DMS79 (cell line): ENCODE results near the gene RNF126.

ENCODE experiments used
- DNase-seq: peaks from one replicate; lab custom pipeline; 2025; lab: John Stamatoyannopoulos, UW

Gene RNF126

DNA sequence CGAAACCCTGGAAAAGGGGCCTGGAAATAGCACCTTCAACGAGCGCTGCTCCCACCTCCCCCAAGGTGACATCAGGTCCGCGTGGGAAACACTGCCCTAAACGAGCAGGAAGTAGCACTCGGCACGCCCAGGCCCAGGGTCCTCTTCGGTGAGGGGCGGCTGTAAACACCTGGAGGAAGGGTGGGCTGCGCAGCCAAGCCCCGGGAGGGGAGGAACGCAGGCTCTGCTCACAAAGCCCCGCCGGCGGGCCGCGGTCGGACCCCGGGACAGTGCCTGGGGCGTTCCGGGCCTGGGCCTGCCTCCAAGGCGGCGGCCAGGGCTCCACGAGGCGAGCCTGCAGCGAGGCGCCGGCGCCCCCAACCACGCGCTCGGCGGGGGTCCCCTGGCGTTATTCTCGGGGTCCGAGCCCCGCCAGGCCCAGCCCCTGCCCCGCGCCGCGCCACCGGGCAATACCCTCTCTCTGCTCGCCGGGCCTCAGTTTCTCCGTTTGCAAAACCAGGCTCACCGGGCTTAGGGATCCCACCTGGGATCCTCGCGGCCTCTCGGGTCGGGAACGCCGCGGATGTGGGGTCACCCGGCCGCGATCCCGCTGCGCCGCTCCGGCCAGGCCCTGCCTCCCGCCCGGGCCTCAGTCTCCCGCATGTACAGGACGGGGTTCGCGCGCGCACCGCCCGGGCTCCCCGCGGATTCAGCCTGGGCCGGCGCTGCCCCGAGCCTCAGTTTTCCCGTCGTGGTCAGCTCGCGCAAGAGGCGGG lies 630 bp downstream of the RNF126 start:
- DNase-seq = no peak

DNA sequence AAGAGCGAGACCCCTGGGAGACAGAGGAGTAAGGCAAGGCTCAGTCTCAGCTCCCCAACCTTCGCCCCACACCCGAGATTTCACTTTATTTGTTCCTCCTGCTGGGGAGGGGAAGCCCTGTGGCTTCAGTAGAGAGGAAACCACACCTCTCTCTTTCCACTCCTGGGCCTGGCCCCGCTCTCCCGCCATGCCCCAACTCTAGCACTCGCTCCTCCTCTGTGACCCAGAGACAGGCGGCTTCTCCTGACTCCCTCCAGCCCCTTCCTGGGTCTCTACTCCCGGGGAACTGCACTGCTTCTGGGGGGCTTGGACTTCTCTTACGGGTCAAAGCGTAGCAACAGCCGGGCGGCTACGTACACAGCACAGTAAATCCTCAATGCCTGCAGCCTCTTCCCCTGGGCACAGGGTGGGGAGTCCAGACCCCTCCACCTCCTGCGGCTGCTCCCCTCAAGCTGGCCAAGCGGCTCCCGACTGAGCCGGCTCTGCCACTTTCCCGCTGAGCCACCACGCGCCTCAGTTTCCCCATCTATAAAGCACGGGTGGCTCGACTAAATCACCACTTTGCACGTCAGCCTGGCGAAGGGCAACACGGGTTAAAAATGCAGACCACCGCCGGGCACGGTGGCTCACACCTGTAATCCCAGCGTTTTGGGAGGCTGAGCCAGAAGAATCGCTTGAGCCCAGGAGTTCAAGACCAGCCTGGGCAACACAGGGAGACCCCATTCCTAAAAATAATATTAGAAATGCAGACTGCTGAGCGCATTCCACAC lies 1.4 kb downstream of the RNF126 start:
- no peak for DNase-seq

DNA sequence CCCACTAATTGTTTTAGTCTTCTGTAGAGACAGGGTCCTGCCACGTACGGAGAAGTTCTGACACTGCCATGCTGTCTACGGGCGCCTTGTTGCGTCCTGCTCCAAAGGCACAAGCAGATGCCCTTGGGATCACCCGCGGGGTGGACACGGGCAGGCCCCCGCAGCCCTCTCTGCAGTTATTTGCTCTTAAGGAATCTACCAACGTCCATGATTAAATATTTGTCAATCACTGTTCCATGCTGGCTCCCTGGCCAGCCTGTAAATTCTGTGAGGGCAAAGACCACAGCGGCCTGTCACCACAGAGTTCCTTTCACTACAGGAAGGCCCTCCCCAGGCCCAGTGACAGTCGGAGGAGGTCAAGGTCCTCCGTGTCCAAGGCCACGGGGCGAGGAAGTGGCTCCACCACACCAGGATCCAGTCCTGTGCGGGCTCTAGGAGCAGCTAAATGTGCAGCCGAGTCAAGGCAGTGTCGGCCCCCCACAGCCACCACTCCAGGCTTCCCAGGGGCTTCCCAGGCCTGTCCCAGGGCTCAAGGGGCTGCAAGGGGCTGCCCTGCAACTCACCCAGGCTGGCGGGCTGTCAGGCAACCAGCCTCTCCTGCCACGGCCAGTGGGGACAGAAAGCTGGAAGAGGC lies 2.1 kb downstream of the RNF126 start:
- no peak for DNase-seq

DNA sequence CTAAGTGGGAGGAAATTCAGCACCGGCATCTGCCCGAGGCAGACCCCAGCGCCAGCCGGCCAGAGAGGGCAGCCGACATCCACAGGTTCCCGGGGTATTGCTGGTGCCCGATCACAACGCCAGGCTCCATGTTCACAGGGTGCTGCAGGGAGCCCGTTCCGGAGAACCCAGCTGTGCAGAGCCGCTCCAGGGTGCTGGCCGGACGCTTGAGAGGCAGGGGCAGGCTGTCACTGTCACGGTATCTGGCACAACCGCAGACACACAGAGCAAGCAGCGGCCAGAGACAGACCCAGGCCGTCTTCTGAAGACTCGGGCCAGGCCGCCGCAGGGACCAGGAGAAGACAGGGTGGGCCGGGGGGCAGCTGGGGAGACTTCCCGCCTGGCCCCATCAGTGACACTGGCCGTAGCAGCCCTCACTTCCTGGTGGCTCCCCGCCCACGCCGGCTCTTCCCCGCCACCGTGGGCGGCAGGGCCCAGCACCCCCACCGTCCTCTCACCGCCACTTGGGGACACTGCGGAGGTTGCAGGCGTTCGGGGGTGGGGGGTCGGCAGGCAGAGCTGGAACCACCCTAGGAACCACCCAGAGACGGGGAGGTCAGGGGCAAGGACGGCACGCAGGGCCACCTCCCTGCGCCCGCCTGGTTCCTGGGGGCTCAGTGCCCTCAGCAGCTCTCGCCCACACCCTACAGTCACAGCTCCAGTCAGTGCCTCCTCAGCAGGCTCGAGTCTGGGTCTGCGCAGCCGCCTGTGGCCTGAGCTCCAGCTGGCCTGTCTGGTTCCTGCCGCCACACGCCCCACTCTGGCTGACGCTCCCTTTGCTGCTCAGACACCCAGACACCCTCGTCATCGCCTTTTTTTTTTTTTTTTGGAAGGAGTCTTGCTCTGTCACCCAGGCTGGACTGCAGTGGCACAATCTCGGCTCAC lies 3.8 kb downstream of the RNF126 start:
- no peak for DNase-seq

DNA sequence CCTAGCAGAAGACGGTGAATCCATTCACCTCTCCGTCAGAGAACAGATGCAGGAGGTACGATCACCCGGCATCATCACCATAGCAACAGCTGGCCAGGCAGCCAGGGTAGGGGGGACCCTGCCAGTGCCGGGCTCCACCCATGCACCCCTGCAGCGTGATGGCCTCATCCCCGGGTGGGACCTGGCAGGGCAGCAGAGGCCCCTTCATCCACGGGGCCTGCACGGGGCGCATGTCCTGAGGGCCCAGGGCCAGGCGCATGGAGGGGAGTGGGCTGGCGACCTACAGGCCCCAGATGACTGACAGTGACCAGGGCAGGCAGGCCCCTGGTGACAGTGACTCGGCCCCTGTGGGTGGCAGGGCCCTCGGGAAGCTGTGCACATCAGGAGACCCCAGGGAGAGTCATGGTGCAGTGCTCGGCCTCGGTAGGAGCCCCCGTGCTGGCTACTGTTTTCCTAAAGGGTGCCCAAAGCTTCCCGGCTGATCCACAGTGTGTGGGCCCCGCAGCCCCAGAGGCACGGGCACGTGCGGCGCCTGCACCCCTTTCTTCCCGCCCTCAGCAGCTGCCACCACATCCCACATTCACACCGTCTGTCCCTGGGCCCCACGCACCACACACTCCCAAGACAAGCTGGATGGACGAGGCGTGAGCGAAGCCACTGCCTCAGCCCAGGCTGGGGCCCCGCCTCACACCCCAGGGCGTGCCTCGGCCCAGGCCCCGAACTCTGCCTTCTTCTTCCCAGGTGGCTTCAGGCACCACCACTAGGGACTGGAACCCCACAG lies 4.8 kb downstream of the RNF126 start:
- DNase-seq = no peak

DNA sequence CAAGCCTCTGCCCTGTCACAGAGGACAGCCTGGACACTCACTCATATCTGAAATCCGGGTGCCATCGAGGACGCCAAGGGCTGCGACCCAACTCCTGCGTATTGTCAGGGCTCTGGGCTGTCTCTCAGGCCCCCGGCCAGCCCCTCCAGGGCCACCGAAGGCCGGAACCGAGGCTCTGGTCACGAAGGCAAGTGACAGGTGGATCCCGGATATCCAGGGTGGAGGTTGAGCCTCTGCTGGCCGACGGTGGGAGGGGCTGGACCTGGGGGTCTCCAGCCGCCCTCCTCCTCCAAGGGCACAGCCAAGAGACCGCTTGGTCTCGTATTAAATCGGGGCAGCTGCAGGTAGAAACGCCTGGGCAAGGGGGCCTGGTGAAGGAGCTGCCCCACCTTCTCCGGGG lies 5.4 kb downstream of the RNF126 start:
- DNase-seq = no peak

DNA sequence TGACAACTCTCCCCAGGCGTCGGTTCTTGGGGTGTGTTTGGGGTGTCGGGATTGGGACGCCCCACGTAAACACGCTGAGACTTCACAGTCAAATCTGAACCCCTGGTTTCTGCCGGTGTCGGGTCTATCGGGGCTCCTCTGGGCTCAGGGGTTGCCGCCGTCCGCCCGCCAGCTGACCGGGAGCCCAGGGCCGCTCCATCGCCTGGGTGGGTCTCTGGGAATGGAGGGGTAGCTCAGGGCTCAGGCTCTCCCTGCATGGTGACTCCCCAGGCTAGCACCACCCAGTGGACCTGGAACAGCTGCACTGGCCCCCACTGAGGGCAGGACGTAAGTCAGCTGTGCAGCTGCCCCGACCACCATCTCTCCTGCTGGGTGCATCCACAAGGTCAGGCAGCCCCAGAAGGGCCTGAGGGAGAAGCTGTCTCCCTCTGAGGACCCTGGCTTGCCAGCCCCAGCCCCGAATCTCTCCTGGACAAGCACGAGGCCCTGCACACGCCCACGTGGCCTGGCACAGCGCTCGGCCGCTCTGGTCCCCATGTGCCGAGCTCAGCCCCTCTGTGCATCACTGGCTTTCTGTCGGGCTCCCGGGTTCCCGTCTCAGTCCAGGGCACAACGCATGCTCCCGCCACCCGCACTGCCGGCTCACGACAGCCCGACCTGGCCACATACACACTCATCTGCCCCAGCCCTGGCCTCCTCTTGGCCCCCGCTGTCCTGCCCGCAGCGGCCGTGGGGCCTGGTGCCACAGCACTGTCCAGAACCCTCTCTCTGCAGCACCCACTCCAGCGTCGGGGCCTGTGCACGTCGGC lies 6.1 kb downstream of the RNF126 start:
- DNase-seq = no peak

DNA sequence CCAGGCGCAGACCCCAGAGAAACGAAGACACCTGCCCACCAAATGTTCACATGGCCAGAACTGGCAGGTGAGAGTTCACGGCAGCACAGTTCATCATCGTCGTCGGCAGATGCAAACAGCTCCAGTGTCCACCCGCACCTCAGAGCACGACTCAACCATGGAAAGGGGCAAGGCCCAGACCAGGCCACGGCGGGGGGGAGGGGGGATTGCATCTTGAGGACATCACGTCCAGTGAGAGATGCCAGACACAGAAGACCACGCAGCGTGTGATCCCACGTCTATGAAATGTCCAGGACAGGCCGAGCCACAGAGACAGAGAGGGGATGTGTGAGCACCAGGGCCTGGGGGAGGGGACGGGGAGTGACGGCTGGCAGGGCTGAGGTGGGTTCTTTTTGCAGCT lies 7.3 kb downstream of the RNF126 start:
- DNase-seq = no peak

DNA sequence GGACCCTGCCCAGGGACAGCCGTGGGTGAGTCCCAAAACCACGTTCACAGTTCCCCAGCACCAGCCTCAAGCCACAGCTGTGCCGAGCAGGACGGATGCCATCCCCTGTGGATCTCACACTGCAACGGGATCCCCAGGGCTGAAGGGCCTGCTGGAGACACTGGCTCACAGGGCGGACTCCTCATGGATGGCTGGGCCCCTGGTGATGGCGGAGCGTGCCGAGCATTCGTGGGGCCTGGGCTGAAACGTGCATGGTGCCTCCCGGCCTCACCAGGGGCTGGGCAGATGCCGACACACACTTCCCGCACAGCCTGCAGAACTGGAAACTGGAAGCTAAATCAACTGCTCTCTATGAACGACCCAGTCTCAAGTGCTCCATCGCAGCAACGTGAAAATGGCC lies 9.6 kb downstream of the RNF126 start:
- DNase-seq = no peak

DNA sequence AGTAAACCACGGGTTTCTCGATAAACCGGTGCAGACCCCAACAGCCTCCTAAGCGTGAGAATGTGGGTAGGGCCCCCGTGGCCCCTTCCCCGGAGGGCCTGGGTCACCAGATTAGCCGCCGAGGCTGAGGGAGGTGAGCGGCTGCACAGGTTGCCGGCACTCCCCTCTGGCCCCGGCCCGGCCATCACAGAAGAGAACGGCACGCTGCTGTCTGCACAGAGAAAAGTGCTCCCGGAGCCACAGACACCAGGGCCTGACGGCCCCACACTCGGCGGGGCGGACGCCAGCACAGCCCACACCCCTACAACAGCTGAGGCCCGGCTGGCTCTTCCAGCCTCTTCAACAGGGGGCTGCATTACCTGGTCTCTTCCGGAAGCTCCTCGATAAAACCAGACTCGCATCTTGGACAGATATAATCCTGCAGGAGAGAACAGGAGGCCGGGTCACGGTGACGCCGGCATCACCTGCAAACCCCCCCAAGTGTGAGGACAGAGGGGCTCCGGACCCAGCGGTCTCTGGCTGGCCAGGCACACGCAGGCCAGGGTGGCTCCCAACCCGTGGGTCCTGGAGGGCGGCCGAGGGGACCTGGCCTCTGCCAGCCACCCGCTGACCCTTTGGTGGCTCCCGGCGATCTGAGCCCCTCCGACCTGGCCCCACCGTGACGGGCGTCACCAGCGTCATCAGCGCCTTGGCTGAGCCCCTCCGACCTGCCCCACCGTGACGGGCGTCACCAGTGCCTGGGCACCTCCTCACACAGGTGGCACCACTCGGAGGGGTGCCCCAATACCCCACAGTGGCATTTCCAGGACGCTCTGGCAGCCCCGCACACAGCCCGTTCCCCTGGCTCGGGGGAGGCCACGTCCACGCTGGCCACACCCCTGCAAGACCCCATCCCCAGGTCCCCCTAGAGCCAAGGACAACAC lies 10.3 kb downstream of the RNF126 start:
- no peak for DNase-seq

DNA sequence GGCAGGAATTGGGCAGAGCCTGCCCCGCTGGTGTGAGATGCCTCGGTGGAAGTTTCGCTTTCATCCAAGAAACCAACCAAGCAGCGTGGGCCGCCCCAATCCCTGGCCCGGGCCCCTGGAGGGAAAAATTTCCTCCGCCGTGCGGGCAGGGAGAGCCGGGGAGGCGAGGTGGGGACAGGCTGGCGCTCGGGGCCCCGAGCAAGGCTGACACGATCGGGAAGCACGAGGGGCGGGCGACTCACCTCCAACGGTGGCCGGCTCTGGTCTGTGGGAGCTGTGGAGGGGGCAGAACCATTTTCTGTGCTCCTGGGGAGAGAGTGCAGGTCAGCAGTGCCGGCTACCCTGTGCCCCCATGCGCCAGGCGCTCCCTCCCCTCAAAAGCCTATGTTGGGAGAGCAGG lies 11.0 kb downstream of the RNF126 start:
- DNase-seq = no peak

DNA sequence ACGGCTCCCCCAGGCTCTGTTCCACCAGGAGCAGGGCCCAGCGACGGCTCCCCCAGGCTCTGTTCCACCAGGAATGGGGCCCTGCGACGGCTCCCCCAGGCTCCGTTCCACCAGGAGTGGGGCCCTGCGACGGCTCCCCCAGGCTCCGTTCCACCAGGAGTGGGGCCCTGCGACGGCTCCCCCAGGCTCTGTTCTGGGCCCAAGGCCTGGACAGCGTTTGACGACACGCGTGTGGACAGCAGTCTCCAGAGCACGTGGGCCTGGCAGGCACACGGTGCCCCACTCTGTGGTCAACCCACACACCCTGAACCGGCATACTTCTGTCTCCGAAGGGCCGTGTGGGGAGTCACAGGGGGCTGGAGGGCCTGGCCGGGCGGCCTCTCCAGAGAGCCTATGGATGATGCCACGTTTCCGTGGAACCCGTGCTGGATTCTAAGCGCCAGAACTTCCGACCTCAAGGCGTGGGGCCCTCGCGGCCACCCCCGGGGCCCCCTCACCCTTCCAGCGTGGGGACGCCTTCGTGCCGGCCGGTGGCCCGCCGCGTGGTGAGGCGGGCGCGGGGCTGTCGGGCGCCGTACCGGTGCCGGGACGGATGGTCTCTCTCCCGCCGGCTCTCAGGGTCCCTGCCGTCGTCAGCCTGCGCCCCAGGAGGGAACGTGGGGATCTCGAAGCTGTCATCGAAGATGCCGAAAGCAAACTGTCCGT lies 11.7 kb downstream of the RNF126 start:
- no peak for DNase-seq

DNA sequence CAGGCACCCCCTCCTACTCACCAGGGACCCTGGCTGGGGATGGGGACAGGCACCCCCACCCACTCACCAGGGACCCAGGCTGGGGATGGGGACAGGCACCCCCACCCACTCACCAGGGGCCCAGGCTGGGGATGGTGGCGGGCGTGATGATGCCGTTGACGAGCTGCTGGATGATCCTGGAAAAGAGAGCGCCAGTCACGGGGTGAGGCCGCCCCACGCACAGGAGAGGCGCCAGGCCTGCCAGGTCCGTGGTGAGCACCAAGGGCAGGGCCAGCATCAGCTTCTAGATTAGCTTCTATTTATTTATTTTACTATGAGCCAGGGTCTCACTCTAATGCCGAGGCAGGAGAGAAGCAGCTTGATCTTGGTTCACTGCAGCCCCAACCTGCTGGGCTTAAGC lies 12.9 kb downstream of the RNF126 start:
- DNase-seq = no peak

DNA sequence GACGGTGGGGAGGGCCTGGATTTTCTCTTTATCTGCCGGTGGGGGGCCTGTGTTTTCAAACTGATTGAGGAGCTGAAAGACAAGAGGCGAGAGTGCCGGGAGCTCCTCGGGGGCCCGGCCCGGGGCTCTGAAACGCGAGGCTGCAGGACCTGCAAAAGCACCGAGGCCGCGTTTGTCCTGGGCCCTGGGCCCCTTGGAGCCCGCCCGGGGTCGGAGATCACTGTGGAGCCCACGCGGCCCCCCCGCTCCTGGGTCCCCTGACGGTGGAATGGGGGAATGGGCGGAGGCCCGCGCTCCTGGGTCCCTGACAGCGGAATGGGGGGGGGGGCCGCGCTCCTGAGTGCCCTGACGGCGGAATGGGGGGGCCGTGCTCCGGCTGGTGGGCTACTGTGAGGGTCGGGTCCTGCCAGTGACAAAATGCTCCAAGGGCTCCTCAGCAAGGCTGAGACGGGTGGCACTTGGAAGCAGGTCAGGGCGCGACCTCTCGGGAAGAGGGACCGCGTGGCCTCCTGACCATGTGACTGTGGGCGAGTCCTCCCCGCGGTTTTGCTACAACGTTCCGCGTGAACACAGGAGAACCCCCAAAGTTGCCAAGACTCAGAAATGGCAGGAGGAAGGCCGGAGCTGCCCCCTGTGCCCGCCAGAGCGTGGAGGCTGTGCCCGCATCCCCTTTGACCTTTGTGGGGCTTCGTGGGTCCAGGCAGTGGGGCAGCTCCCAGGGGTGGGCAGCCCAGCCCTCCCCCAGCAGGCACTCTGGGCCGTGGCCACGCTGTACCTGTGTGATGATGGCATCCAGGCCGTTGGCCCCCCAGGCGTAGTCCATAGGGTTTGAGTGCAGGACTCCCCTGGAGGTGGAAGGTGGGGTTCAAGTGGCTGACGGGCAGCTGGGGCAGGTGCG lies 13.9 kb downstream of the RNF126 start:
- DNase-seq = no peak

DNA sequence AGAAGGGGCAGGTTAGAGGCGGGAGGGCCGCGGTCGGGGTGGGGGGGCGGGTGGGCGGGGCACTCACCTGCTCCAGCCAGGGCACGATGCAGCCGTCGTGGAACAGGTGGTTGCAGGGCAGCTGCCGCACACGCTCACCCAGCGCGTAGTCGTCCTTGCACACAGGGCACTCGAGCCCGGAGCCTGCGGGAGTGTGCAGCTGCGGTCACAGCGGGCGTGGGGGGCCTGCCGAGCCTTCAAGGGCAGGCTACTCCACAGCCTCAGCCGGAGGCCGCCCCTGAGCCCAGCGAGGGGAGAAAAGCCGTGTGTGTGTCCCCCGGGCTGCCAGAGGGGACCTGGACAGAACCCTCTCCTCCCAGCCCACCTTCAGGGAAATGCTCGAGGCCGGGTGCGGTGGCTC lies 14.7 kb downstream of the RNF126 start:
- DNase-seq = no peak

DNA sequence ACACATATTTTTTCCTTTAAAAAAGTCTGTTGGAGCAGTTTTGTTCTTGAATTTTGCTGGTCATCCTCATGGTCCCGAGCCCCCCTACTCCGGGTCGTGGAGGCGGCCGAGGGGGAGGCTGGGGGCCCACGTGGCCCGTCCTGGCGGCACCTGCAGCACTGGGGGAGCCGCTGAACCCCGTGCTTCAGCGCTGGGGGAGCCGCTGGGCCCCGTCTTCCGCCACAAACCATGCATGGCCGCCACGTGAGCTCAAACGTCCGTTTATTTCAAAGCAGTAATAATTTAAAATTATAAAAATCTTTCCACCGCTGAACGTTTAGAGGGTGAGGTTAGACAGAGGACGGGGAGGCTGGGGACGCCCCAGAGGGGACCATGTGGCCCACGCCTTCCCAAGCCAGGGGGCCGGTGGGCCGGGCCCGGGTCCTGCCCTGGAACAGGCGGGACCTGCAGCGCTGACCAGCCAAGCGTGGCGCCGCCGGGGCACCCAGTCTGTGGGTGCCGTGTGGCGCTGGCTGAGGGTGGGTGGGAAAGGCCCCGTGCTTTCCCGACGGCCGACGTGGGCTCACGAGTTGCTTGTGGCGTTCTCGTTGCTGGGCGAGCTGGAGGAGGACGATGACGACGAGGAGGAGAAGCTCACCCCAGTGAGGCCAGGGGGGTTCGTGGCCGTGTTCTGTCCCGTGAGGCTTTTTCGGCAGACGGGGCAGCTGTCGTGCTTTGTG lies 15.3 kb downstream of the RNF126 start:
- no peak for DNase-seq
